HEK293 (cell line): ENCODE data around the gene TBC1D12.

Experiments
- CTCF ChIA-PET: fragments of 350-600 bp; formaldehyde crosslinking; extraction: SDS; loops from one replicate; lab custom pipeline; 2021; ENCODE audit warnings: antibody characterized with exemption; lab: Yijun Ruan, JAX
- POLR2A ChIA-PET: fragments of 300-600 bp; formaldehyde crosslinking; extraction: SDS; loops from one replicate; lab custom pipeline; 2020; ENCODE audit warnings: antibody characterized with exemption, inconsistent platforms; lab: Yijun Ruan, JAX
- H3K27ac ChIP-seq: fragments of 200-500 bp; sonication (Bioruptor generic); 2 replicates; pipeline ENCODE4 v1.5.1; 2014; ENCODE audit warnings: low read depth, low read length, control low read depth, inconsistent platforms; ENCODE audit errors: extremely low read depth
- H3K36me3 ChIP-seq, 2 experiments: fragments of 200-500 bp in 1 of 2; sonication (Bioruptor generic) in 1 of 2; 1 replicate in 1 of 2; 2 replicates in 1 of 2; pipeline ENCODE4 v1.5.1; 2014 to 2017; ENCODE audit warnings: inconsistent platforms in 2 of 2, low read length in 2 of 2; ENCODE audit not compliant: control insufficient read depth in 2 of 2, insufficient read depth in 1 of 2
- H3K4me1 ChIP-seq: fragments of 200-500 bp; sonication (Bioruptor generic); 2 replicates; pipeline ENCODE4 v1.5.1; 2014; ENCODE audit warnings: mild to moderate bottlenecking, low read length, inconsistent platforms; ENCODE audit not compliant: control insufficient read depth, insufficient read depth
- H3K4me3 ChIP-seq: 2 replicates; pipeline ENCODE4 v1.5.1; 2011; ENCODE audit warnings: low read depth, mild to moderate bottlenecking, control low read depth, low read length, moderate library complexity
- H3K9me3 ChIP-seq: fragments of 200-500 bp; sonication (Bioruptor generic); 2 replicates; pipeline ENCODE4 v1.5.1; 2014; ENCODE audit warnings: low read depth, low read length, inconsistent platforms; ENCODE audit not compliant: control insufficient read depth, insufficient read depth
- EGR2 ChIP-seq: fragments of 450-650 bp; formaldehyde crosslinking; IDR thresholded peaks from 2 replicates; pipeline ENCODE4 v1.5.1; 2016; ENCODE audit warnings: low read depth, missing biosample characterization, missing genetic modification characterization
- GLI4 ChIP-seq: fragments of 450-650 bp; formaldehyde crosslinking; IDR thresholded peaks from 2 replicates; pipeline ENCODE4 v1.5.1; 2016; ENCODE audit warnings: missing biosample characterization, missing genetic modification characterization
- GLIS2 ChIP-seq: fragments of 450-650 bp; formaldehyde crosslinking; IDR thresholded peaks from 2 replicates; pipeline ENCODE4 v1.5.1; 2016; ENCODE audit warnings: missing biosample characterization, missing genetic modification characterization
- KLF7 ChIP-seq: fragments of 450-650 bp; formaldehyde crosslinking; IDR thresholded peaks from 2 replicates; pipeline ENCODE4 v1.5.1; 2016; ENCODE audit warnings: missing biosample characterization, missing genetic modification characterization, borderline replicate concordance
- SP2 ChIP-seq: fragments of 450-650 bp; formaldehyde crosslinking; IDR thresholded peaks from 2 replicates; pipeline ENCODE4 v1.5.1; 2016; ENCODE audit warnings: missing biosample characterization, missing genetic modification characterization
- SP3 ChIP-seq: fragments of 450-650 bp; formaldehyde crosslinking; IDR thresholded peaks from 2 replicates; pipeline ENCODE4 v1.5.1; 2016; ENCODE audit warnings: missing biosample characterization, missing genetic modification characterization
- TCF7L2 ChIP-seq: IDR thresholded peaks from 2 replicates; pipeline ENCODE4 v1.6.1; 2011; ENCODE audit warnings: low read depth, mild to moderate bottlenecking, inconsistent platforms, low read length, moderate library complexity, borderline replicate concordance
- WT1 ChIP-seq: fragments of 450-650 bp; formaldehyde crosslinking; IDR thresholded peaks from 2 replicates; pipeline ENCODE4 v1.5.1; 2016; ENCODE audit warnings: missing biosample characterization, missing genetic modification characterization
- ZFP37 ChIP-seq: fragments of 450-650 bp; formaldehyde crosslinking; IDR thresholded peaks from 2 replicates; pipeline ENCODE4 v1.5.1; 2016; ENCODE audit warnings: missing biosample characterization, missing genetic modification characterization
- ZFP41 ChIP-seq: fragments of 450-650 bp; formaldehyde crosslinking; IDR thresholded peaks from 2 replicates; pipeline ENCODE4 v1.5.1; 2016; ENCODE audit warnings: missing biosample characterization, missing genetic modification characterization, borderline replicate concordance
- ZNF140 ChIP-seq: fragments of 450-650 bp; formaldehyde crosslinking; IDR thresholded peaks from 2 replicates; pipeline ENCODE4 v1.5.1; 2016; ENCODE audit warnings: missing biosample characterization, missing genetic modification characterization
- ZNF169 ChIP-seq: fragments of 450-650 bp; formaldehyde crosslinking; IDR thresholded peaks from 2 replicates; pipeline ENCODE4 v1.5.1; 2016; ENCODE audit warnings: missing biosample characterization, missing genetic modification characterization
- ZNF2 ChIP-seq: fragments of 450-650 bp; formaldehyde crosslinking; IDR thresholded peaks from 2 replicates; pipeline ENCODE4 v1.5.1; 2016; ENCODE audit warnings: missing biosample characterization, missing genetic modification characterization
- ZNF223 ChIP-seq: fragments of 450-650 bp; formaldehyde crosslinking; IDR thresholded peaks from 2 replicates; pipeline ENCODE4 v1.5.1; 2016; ENCODE audit warnings: missing biosample characterization, missing genetic modification characterization
- ZNF274 ChIP-seq, 2 experiments: fragments of 200-500 bp in 1 of 2; fragments of 450-650 bp in 1 of 2; sonication (Bioruptor generic) in 1 of 2; formaldehyde crosslinking in 1 of 2; IDR thresholded peaks; 2 replicates each; pipeline versions ENCODE4 v1.5.1 to v1.6.1; 2014 to 2016; ENCODE audit warnings: borderline replicate concordance in 1 of 2, inconsistent platforms in 1 of 2, low read length in 1 of 2, missing biosample characterization in 1 of 2, missing genetic modification characterization in 1 of 2
- ZNF423 ChIP-seq: fragments of 450-650 bp; formaldehyde crosslinking; IDR thresholded peaks from 2 replicates; pipeline ENCODE4 v1.5.1; 2016; ENCODE audit warnings: missing biosample characterization, missing genetic modification characterization
- ZNF514 ChIP-seq: fragments of 450-650 bp; formaldehyde crosslinking; IDR thresholded peaks from 2 replicates; pipeline ENCODE4 v1.5.1; 2016; ENCODE audit warnings: missing biosample characterization, missing genetic modification characterization
- ZNF530 ChIP-seq: fragments of 450-650 bp; formaldehyde crosslinking; IDR thresholded peaks from 2 replicates; pipeline ENCODE4 v1.5.1; 2016; ENCODE audit warnings: low read depth, missing biosample characterization, missing genetic modification characterization
- ZNF548 ChIP-seq: fragments of 450-650 bp; formaldehyde crosslinking; IDR thresholded peaks from 2 replicates; pipeline ENCODE4 v1.5.1; 2016; ENCODE audit warnings: missing biosample characterization, missing genetic modification characterization
- ZNF621 ChIP-seq: fragments of 450-650 bp; formaldehyde crosslinking; IDR thresholded peaks from 2 replicates; pipeline ENCODE4 v1.5.1; 2017; ENCODE audit warnings: missing biosample characterization, missing genetic modification characterization
- ZNF660 ChIP-seq: fragments of 450-650 bp; IDR thresholded peaks from 2 replicates; pipeline ENCODE4 v1.5.1; 2018; ENCODE audit warnings: missing biosample characterization, mild to moderate bottlenecking, missing genetic modification characterization
- ZNF664 ChIP-seq: fragments of 450-650 bp; formaldehyde crosslinking; IDR thresholded peaks from 2 replicates; pipeline ENCODE4 v1.5.1; 2016; ENCODE audit warnings: missing biosample characterization, missing genetic modification characterization
- ZNF707 ChIP-seq: fragments of 450-650 bp; formaldehyde crosslinking; IDR thresholded peaks from 2 replicates; pipeline ENCODE4 v1.5.1; 2016; ENCODE audit warnings: missing biosample characterization, missing genetic modification characterization
- ZNF843 ChIP-seq: fragments of 450-650 bp; formaldehyde crosslinking; IDR thresholded peaks from 2 replicates; pipeline ENCODE4 v1.5.1; 2016; ENCODE audit warnings: missing biosample characterization, missing genetic modification characterization
- ZSCAN16 ChIP-seq: fragments of 450-650 bp; formaldehyde crosslinking; IDR thresholded peaks from 2 replicates; pipeline ENCODE4 v1.5.1; 2016; ENCODE audit warnings: missing biosample characterization, missing genetic modification characterization
- TF ChIP-seq, protein P1 (sequence below): fragments of 450-650 bp; formaldehyde crosslinking; IDR thresholded peaks from 2 replicates; pipeline ENCODE4 v1.5.1; 2016; ENCODE audit warnings: missing biosample characterization, missing genetic modification characterization, borderline replicate concordance
- TF ChIP-seq, protein P2 (sequence below): fragments of 450-650 bp; formaldehyde crosslinking; IDR thresholded peaks from 2 replicates; pipeline ENCODE4 v1.5.1; 2016; ENCODE audit warnings: missing biosample characterization, missing genetic modification characterization
- TF ChIP-seq, protein P3 (sequence below): fragments of 450-650 bp; formaldehyde crosslinking; IDR thresholded peaks from 2 replicates; pipeline ENCODE4 v1.5.1; 2016; ENCODE audit warnings: missing biosample characterization, missing genetic modification characterization
- TF ChIP-seq, protein P4 (sequence below): fragments of 450-650 bp; formaldehyde crosslinking; conservative IDR thresholded peaks from 2 replicates; pipeline ENCODE4 v1.5.1; 2016; ENCODE audit warnings: low read depth, missing biosample characterization, missing genetic modification characterization

The TBC1D12 gene

DNA sequence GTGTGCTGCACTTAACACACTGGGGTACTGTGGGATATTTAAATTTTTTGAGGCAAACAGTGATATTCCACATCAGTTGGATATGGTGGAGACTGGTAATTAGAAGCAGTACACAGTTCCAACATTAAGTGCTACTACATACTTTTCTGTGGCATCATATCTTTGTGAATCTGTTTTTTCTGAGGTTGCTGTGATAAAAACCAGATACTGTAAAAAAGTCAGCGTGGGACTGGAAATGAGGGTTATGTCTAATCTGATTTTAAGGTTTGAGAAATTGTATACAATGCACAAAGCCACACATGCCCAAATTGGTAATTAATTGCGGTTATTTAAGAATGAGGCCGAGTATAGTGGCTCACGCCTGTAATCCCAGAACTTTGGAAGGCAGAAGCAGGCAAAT is 41.2 kb downstream of the TBC1D12 start:
- no peak overlapping the region for H3K27ac ChIP-seq
- no peaks in the 10 kb centered on the region for H3K4me1 ChIP-seq
- ChIA-PET POLR2A (interaction anchor here (0.7 to 1.6 kb wide), 2 partner anchors 40 to 652 kb away, joined by 5 to 7 read pairs; no protein-coding TSS in a partner anchor), CTCF (interaction anchor here (0.6 to 4.0 kb wide), 61 partner anchors 10 to 1033 kb away, joined by 3 to 31 read pairs (median 4); partner anchors contain the start of gene NOC3L)
- no peak overlapping the region for H3K4me3 ChIP-seq
- no peaks in the 10 kb centered on the region for H3K9me3 ChIP-seq
- H3K36me3 ChIP-seq, result no peaks in the 10 kb centered on the region
- TF ChIP-seq ZFP41 (tag by site-specific recombination) (no peak), TCF7L2 (no peak), ZNF843 (tag by site-specific recombination) (no peak), SP2 (no peak), GLI4 (tag by site-specific recombination) (no peak), EGR2 (tag by site-specific recombination) (no peak), ZNF2 (no peak), ZNF169 (tag by site-specific recombination) (no peak), ZNF707 (tag by site-specific recombination) (no peak)
- TF ChIP-seq, protein P1, sequence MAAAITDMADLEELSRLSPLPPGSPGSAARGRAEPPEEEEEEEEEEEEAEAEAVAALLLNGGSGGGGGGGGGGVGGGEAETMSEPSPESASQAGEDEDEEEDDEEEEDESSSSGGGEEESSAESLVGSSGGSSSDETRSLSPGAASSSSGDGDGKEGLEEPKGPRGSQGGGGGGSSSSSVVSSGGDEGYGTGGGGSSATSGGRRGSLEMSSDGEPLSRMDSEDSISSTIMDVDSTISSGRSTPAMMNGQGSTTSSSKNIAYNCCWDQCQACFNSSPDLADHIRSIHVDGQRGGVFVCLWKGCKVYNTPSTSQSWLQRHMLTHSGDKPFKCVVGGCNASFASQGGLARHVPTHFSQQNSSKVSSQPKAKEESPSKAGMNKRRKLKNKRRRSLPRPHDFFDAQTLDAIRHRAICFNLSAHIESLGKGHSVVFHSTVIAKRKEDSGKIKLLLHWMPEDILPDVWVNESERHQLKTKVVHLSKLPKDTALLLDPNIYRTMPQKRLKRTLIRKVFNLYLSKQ (tag by site-specific recombination), result no peak
- TF ChIP-seq, protein P2, sequence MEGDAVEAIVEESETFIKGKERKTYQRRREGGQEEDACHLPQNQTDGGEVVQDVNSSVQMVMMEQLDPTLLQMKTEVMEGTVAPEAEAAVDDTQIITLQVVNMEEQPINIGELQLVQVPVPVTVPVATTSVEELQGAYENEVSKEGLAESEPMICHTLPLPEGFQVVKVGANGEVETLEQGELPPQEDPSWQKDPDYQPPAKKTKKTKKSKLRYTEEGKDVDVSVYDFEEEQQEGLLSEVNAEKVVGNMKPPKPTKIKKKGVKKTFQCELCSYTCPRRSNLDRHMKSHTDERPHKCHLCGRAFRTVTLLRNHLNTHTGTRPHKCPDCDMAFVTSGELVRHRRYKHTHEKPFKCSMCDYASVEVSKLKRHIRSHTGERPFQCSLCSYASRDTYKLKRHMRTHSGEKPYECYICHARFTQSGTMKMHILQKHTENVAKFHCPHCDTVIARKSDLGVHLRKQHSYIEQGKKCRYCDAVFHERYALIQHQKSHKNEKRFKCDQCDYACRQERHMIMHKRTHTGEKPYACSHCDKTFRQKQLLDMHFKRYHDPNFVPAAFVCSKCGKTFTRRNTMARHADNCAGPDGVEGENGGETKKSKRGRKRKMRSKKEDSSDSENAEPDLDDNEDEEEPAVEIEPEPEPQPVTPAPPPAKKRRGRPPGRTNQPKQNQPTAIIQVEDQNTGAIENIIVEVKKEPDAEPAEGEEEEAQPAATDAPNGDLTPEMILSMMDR (tag by site-specific recombination), result no peak
- TF ChIP-seq, protein P3, sequence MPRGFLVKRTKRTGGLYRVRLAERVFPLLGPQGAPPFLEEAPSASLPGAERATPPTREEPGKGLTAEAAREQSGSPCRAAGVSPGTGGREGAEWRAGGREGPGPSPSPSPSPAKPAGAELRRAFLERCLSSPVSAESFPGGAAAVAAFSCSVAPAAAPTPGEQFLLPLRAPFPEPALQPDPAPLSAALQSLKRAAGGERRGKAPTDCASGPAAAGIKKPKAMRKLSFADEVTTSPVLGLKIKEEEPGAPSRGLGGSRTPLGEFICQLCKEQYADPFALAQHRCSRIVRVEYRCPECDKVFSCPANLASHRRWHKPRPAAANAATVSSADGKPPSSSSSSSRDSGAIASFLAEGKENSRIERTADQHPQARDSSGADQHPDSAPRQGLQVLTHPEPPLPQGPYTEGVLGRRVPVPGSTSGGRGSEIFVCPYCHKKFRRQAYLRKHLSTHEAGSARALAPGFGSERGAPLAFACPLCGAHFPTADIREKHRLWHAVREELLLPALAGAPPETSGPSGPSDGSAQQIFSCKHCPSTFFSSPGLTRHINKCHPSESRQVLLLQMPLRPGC (tag by site-specific recombination), result no peak

DNA sequence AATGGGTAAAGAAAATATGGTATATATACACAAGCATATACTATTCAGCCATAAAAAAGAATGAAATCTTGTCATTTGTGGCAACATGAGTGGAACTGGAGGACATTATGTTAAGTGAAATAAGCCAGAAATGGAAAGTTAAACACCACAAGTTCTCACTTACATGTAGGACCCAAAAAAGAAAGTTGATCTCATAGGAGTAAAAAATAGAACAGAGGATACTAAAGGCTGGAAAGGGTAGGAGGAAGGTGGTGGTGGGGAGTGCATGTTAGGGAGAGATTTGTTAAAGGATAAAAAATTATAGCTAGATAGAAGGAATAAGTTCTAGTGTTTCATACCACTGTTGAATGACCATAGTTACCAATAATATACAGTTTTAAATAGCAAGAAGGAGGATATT is 48.4 kb downstream of the TBC1D12 start:
- Histone ChIP-seq H3K27ac (no peak overlapping the region), H3K4me3 (no peak overlapping the region), H3K9me3 (no peaks in the 10 kb centered on the region; the same call in 1 of the 2 replicates), H3K4me1 (no peaks in the 10 kb centered on the region), H3K36me3 (peaks cover 3 to 4% of the 10 kb centered on the region in 2 experiments; a peak in 2 of 3 replicates)
- POLR2A ChIA-PET, result no interaction called here
- CTCF ChIA-PET, result interaction anchor here (1.4 kb wide), 1 partner anchor 11 kb away, joined by 4 read pairs; no protein-coding TSS in a partner anchor
- TF ChIP-seq GLIS2 (tag by site-specific recombination), result no peak
- no peak for TF ChIP-seq SP3
- no peak for TF ChIP-seq WT1 (tag by site-specific recombination)
- no peak for TF ChIP-seq ZNF660 (tag by site-specific recombination)
- TF ChIP-seq ZNF621 (tag by site-specific recombination), result no peak
- no peak for TF ChIP-seq ZNF274 (IDR thresholded peaks at IDR 0.05; ENCODE audit: low read length)
- no peak for TF ChIP-seq ZNF274 (tag by site-specific recombination; IDR thresholded peaks at IDR 0.05; ENCODE audit: borderline replicate concordance)
- no peak for TF ChIP-seq ZFP37 (tag by site-specific recombination)
- TF ChIP-seq KLF7 (tag by site-specific recombination), result no peak
- TF ChIP-seq ZNF423, result no peak
- TF ChIP-seq, protein P4, sequence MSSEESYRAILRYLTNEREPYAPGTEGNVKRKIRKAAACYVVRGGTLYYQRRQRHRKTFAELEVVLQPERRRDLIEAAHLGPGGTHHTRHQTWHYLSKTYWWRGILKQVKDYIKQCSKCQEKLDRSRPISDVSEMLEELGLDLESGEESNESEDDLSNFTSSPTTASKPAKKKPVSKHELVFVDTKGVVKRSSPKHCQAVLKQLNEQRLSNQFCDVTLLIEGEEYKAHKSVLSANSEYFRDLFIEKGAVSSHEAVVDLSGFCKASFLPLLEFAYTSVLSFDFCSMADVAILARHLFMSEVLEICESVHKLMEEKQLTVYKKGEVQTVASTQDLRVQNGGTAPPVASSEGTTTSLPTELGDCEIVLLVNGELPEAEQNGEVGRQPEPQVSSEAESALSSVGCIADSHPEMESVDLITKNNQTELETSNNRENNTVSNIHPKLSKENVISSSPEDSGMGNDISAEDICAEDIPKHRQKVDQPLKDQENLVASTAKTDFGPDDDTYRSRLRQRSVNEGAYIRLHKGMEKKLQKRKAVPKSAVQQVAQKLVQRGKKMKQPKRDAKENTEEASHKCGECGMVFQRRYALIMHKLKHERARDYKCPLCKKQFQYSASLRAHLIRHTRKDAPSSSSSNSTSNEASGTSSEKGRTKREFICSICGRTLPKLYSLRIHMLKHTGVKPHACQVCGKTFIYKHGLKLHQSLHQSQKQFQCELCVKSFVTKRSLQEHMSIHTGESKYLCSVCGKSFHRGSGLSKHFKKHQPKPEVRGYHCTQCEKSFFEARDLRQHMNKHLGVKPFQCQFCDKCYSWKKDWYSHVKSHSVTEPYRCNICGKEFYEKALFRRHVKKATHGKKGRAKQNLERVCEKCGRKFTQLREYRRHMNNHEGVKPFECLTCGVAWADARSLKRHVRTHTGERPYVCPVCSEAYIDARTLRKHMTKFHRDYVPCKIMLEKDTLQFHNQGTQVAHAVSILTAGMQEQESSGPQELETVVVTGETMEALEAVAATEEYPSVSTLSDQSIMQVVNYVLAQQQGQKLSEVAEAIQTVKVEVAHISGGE (tag by site-specific recombination), result no peak
- no peak for TF ChIP-seq ZNF514 (tag by site-specific recombination)
- TF ChIP-seq ZNF664 (tag by site-specific recombination), result no peak
- no peak for TF ChIP-seq ZSCAN16 (tag by site-specific recombination)
- TF ChIP-seq ZNF140 (tag by site-specific recombination), result no peak
- TF ChIP-seq ZNF530 (tag by site-specific recombination), result no peak
- TF ChIP-seq ZNF223 (tag by site-specific recombination), result no peak
- no peak for TF ChIP-seq ZNF548
